Ascending aorta (tissue), 2 donors: ENCODE measurements around the gene CHST4. TPM values are rescaled to one million over a fixed set of nuclear protein-coding genes. Genes with fewer than 3 reads are reported as not detected.
"Not testable (repeated sequence)": the region's sequence is repeated elsewhere in the genome, so short reads cannot be mapped to it uniquely, and the experiment has no call there.

Source experiments
- DNase-seq, 2 donors: peaks; one replicate each; pipeline ENCODE4 v3.0.0-alpha.2; 2019; ENCODE audit warnings: low spot score in 2 of 2
- H3K27ac ChIP-seq, 2 donors: fragments of 200-600 bp; sonication (generic); one replicate each; pipeline ENCODE4 v1.5.1; 2016 to 2017; ENCODE audit warnings: mild to moderate bottlenecking in 1 of 2
- H3K27me3 ChIP-seq: fragments of 200-600 bp; sonication (generic); one replicate; pipeline ENCODE4 v1.5.1; 2017
- H3K36me3 ChIP-seq, 2 donors: fragments of 200-600 bp; sonication (generic); one replicate each; pipeline ENCODE4 v1.5.1; 2016
- H3K4me1 ChIP-seq, 2 donors: fragments of 200-600 bp; sonication (generic); one replicate each; pipeline ENCODE4 v1.5.1; 2016 to 2017; ENCODE audit warnings: mild to moderate bottlenecking in 1 of 2
- H3K4me3 ChIP-seq, 2 donors: fragments of 200-600 bp; sonication (generic); one replicate each; pipeline ENCODE4 v1.5.1; 2016 to 2017; ENCODE audit warnings: mild to moderate bottlenecking in 1 of 2
- H3K9me3 ChIP-seq, 2 donors: fragments of 200-600 bp; sonication (generic); one replicate each; pipeline ENCODE4 v1.5.1; 2016
- CTCF ChIP-seq, 3 experiments: fragments of 200-600 bp in 2 of 3; fragments of 450-650 bp in 1 of 3; sonication (generic) in 2 of 3; IDR thresholded peaks; one replicate each; pipeline ENCODE4 v1.5.1; 2016 to 2019; ENCODE audit warnings: antibody characterized with exemption in 3 of 3, mild to moderate bottlenecking in 1 of 3, moderate library complexity in 1 of 3
- intact Hi-C: fragments of 100-400 bp; cut with DNase I; formaldehyde crosslinking; loops from one replicate; pipeline ENCODE4 v1.15.1; 2023
- total RNA-seq: library from RNA; depleted of rRNA; stranded (reverse); fragments of >200 nt; gene quantifications from one replicate; pipeline ENCODE4 v1.1.0, GENCODE V29; 2016

Gene CHST4
- total RNA-seq, 1 donor from 2014 or later = not detected

- no peak for TF ChIP-seq CTCF (IDR thresholded peaks at IDR 0.05)
- intact Hi-C loops = no loop called here
- no peaks in the 10 kb centered on the region for H3K36me3 ChIP-seq
- H3K9me3 ChIP-seq = no peaks in the 10 kb centered on the region
- no peak overlapping the region for H3K4me3 ChIP-seq
- no peaks in the 10 kb centered on the region for H3K4me1 ChIP-seq
- DNase-seq = no peak
- H3K27me3 ChIP-seq = no peaks in the 10 kb centered on the region
- H3K27ac ChIP-seq = no peak overlapping the region
Measured at GRCh38 chr16:71493213-71493612, 33.0 kb upstream of the CHST4 start.

GRCh38 chr16:71498031-71498430 is 28.2 kb upstream of the CHST4 start:
- Histone ChIP-seq H3K27ac (no peak overlapping the region), H3K27me3 (no peaks in the 10 kb centered on the region), H3K4me3 (no peak overlapping the region), H3K36me3 (no peaks in the 10 kb centered on the region), H3K9me3 (no peaks in the 10 kb centered on the region), H3K4me1 (no peaks in the 10 kb centered on the region)
- TF ChIP-seq CTCF (IDR thresholded peaks at IDR 0.05) = no peak
- DNase-seq = no peak
- intact Hi-C loops = no loop called here

- Histone ChIP-seq H3K4me3 (no peak overlapping the region), H3K9me3 (no peaks in the 10 kb centered on the region), H3K36me3 (no peaks in the 10 kb centered on the region), H3K27me3 (no peaks in the 10 kb centered on the region), H3K27ac (no peak overlapping the region), H3K4me1 (no peaks in the 10 kb centered on the region)
- TF ChIP-seq CTCF (IDR thresholded peaks at IDR 0.05) = peak; percentile 56 to 68 (median 57)
- intact Hi-C loops = loop anchor here (1.0 kb wide), 1 partner anchor 88 kb away; no protein-coding TSS in a partner anchor
- no peak for DNase-seq
Measured at GRCh38 chr16:71499775-71500364, 26.4 kb upstream of the CHST4 start.

DNA sequence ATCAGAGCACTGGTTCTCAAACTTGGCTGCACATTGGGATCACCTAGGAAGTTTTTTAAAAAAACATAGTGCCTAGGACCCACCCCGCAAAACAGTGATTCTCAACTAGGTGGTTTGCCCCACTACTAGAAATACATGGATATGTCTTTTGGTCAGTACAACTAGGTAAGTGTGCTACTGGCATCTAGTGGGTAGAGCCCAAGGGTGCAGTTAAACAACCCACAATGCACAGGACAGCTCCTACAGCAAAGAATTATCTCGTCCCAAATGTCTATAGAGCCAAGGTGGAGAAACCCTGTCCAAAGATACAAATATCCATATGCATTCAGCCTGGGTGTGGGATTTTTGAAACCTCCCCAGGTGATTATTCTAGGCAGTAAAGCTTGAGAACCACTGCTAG is 25.3 kb upstream of the CHST4 start:
- Histone ChIP-seq H3K9me3 (no peaks in the 10 kb centered on the region), H3K4me3 (no peak overlapping the region), H3K27me3 (no peaks in the 10 kb centered on the region), H3K27ac (no peak overlapping the region), H3K36me3 (no peaks in the 10 kb centered on the region), H3K4me1 (no peaks in the 10 kb centered on the region)
- TF ChIP-seq CTCF (IDR thresholded peaks at IDR 0.05) = no peak
- no peak for DNase-seq
- intact Hi-C loops = no loop called here

- Histone ChIP-seq H3K9me3 (no peaks in the 10 kb centered on the region), H3K4me3 (no peak overlapping the region), H3K36me3 (no peaks in the 10 kb centered on the region), H3K27me3 (no peaks in the 10 kb centered on the region), H3K27ac (no peak overlapping the region), H3K4me1 (no peaks in the 10 kb centered on the region)
- DNase-seq = no peak
- intact Hi-C loops = no loop called here
- TF ChIP-seq CTCF (IDR thresholded peaks at IDR 0.05) = no peak
Measured at GRCh38 chr16:71501547-71501946, 24.7 kb upstream of the CHST4 start.

GRCh38 chr16:71504051-71504450 is 22.2 kb upstream of the CHST4 start:
- intact Hi-C loops, H3K4me1 ChIP-seq, H3K9me3 ChIP-seq, H3K27ac ChIP-seq, H3K4me3 ChIP-seq, H3K27me3 ChIP-seq, H3K36me3 ChIP-seq, DNase-seq: not testable (repeated sequence)
